K562 (cell line): ENCODE data around the gene FBXO46. TPM values are rescaled to one million over a fixed set of nuclear protein-coding genes. Genes with fewer than 3 reads are reported as not detected.

Experiments
- ATAC-seq: fragments of 200-7000 bp; cut with Tn5 transposase; 3 replicates; pipeline ENCODE4 v1.9.1; 2020; ENCODE audit warnings: moderate library complexity
- BruUV-seq: library from RNA; stranded (reverse); fragments of 400-500 nt; replicated peaks from 2 replicates; lab custom pipeline; 2021; lab: Mats Ljungman, UMichigan
- CTCF ChIA-PET: fragments of 300-600 bp; formaldehyde crosslinking; extraction: SDS; loops from one replicate; lab custom pipeline; 2021; ENCODE audit warnings: low intra/inter-chr PET ratio; lab: Yijun Ruan, JAX
- POLR2A ChIA-PET: fragments of 300-600, 350-650 bp; sonication (Branson Sonifier 250); formaldehyde crosslinking; extraction: SDS; loops from one replicate; lab custom pipeline; 2021; ENCODE audit warnings: antibody characterized with exemption, inconsistent platforms; lab: Yijun Ruan, JAX
- DNase-seq, 4 experiments: peaks; one replicate each; pipeline versions ENCODE4 v3.0.0 to v3.0.0-alpha.2; 2011 to 2018; ENCODE audit warnings: low spot score in 3 of 4, mixed read lengths in 3 of 4; ENCODE audit errors: extremely low read depth in 1 of 4
- FAIRE-seq: peaks from 2 replicates; lab custom pipeline; 2011; peaks lifted over from hg19 to GRCh38; lab: Jason Lieb, UNC
- H2AFZ ChIP-seq: 2 replicates; pipeline ENCODE4 v1.6.0; 2011; ENCODE audit warnings: low read depth, low read length, control low read depth, inconsistent platforms
- H3K27ac ChIP-seq: fragments of 200-600 bp; 3 replicates; pipeline ENCODE4 v1.8.0; 2011; ENCODE audit warnings: low read depth, mild to moderate bottlenecking, control low read depth, inconsistent platforms, low read length, moderate library complexity, mixed read lengths; ENCODE audit errors: extremely low read depth
- H3K27me3 ChIP-seq, 2 experiments: fragments of 300-600 bp in 1 of 2; 2 replicates in 1 of 2; 3 replicates in 1 of 2; pipeline versions ENCODE4 v1.6.0 to v1.8.0; 2011; ENCODE audit warnings: inconsistent platforms in 2 of 2, low read length in 2 of 2, mild to moderate bottlenecking in 1 of 2, mixed read lengths in 1 of 2, moderate library complexity in 1 of 2; ENCODE audit not compliant: control insufficient read depth in 2 of 2, insufficient read depth in 2 of 2
- H3K36me3 ChIP-seq: fragments of 300-600 bp; 3 replicates; pipeline ENCODE4 v1.8.0; 2011; ENCODE audit warnings: mild to moderate bottlenecking, low read length, inconsistent platforms; ENCODE audit not compliant: control insufficient read depth, insufficient read depth
- H3K4me1 ChIP-seq, 2 experiments: fragments of 200-600 bp in 1 of 2; replicated peaks in 1 of 2; 2 replicates in 1 of 2; 3 replicates in 1 of 2; pipeline versions ENCODE4 v1.5.1 to v1.8.0; 2011; ENCODE audit warnings: inconsistent platforms in 2 of 2, low read length in 2 of 2, mild to moderate bottlenecking in 1 of 2, mixed read lengths in 1 of 2, moderate library complexity in 1 of 2; ENCODE audit not compliant: control insufficient read depth in 2 of 2, insufficient read depth in 2 of 2
- H3K4me2 ChIP-seq: 2 replicates; pipeline ENCODE4 v1.6.1; 2011; ENCODE audit warnings: low read length, control low read depth, inconsistent platforms, mixed read lengths; ENCODE audit not compliant: insufficient read depth
- H3K4me3 ChIP-seq: fragments of 200-600 bp; sonication (generic), shearing (Covaris generic); 2 replicates; pipeline ENCODE4 v1.5.1; 2016; ENCODE audit warnings: control low read depth, inconsistent platforms
- H3K79me2 ChIP-seq: fragments of 200-600 bp; 3 replicates; pipeline ENCODE4 v1.8.0; 2011; ENCODE audit warnings: low read length, inconsistent platforms; ENCODE audit not compliant: control insufficient read depth, insufficient read depth
- H3K9ac ChIP-seq, 2 experiments: 2 replicates each; pipeline versions ENCODE4 v1.6.0 to v1.6.1; 2011; ENCODE audit warnings: low read depth in 2 of 2, low read length in 2 of 2, control low read depth in 1 of 2, inconsistent platforms in 1 of 2, mild to moderate bottlenecking in 1 of 2, mixed read lengths in 1 of 2; ENCODE audit not compliant: insufficient read depth in 1 of 2
- H3K9me1 ChIP-seq: one replicate; pipeline ENCODE4 v1.6.0; 2011; ENCODE audit warnings: inconsistent platforms, mild to moderate bottlenecking, low read length, moderate library complexity; ENCODE audit not compliant: control insufficient read depth, insufficient read depth
- H3K9me3 ChIP-seq: replicated peaks from 2 replicates; pipeline ENCODE4 v1.5.1; 2011; ENCODE audit warnings: low read depth, low read length, inconsistent platforms; ENCODE audit not compliant: control insufficient read depth, insufficient read depth
- H4K20me1 ChIP-seq: replicated peaks from 2 replicates; pipeline ENCODE4 v1.6.1; 2011; ENCODE audit warnings: low read length, inconsistent platforms, mixed read lengths; ENCODE audit not compliant: control insufficient read depth, insufficient read depth
- ARID1B ChIP-seq: fragments of 450-650 bp; IDR thresholded peaks from 2 replicates; pipeline ENCODE4 v1.6.1; 2016; ENCODE audit warnings: antibody characterized with exemption, mild to moderate bottlenecking, inconsistent platforms
- BCOR ChIP-seq: fragments of 450-650 bp; IDR thresholded peaks from 2 replicates; pipeline ENCODE4 v1.6.1; 2016
- POLR2G ChIP-seq: fragments of 200-400 bp; formaldehyde crosslinking; IDR thresholded peaks from 2 replicates; pipeline ENCODE4 v1.6.1; 2017; ENCODE audit warnings: low read depth, mild to moderate bottlenecking, antibody characterized with exemption, low read length, moderate library complexity
- PYGO2 ChIP-seq: fragments of 450-650 bp; IDR thresholded peaks from 2 replicates; pipeline ENCODE4 v1.6.1; 2016; ENCODE audit warnings: mild to moderate bottlenecking, missing genetic modification characterization, moderate library complexity, missing compliant biosample characterization
- RBM22 ChIP-seq: fragments of 200-400 bp; formaldehyde crosslinking; IDR thresholded peaks from 2 replicates; pipeline ENCODE4 v1.6.1; 2018; ENCODE audit warnings: low read length, low read depth; ENCODE audit not compliant: poor library complexity, severe bottlenecking
- RBM25 ChIP-seq: fragments of 200-400 bp; formaldehyde crosslinking; IDR thresholded peaks from 2 replicates; pipeline ENCODE4 v1.6.1; 2018; ENCODE audit warnings: low read length, low read depth, moderate library complexity; ENCODE audit not compliant: severe bottlenecking
- TCFL5 ChIP-seq: fragments of 250-450 bp; sonication (Bioruptor Pico); conservative IDR thresholded peaks from 2 replicates; pipeline ENCODE4 v1.6.1; 2021; ENCODE audit warnings: mild to moderate bottlenecking, moderate library complexity, matching md5 sums
- ZFP30 ChIP-seq: fragments of 250-450 bp; sonication (Bioruptor Pico); IDR thresholded peaks from 2 replicates; pipeline ENCODE4 v1.8.0; 2022; ENCODE audit warnings: moderate library complexity, mild to moderate bottlenecking, inconsistent platforms, borderline replicate concordance
- ZNF24 ChIP-seq: fragments of 450-650 bp; IDR thresholded peaks from 2 replicates; pipeline ENCODE4 v1.6.1; 2016
- ZNF507 ChIP-seq: conservative IDR thresholded peaks from 2 replicates; pipeline ENCODE4 v1.6.1; 2017; ENCODE audit warnings: missing genetic modification characterization, missing compliant biosample characterization
- WGBS: fragments of 100-300 bp; shearing (Covaris generic); methylation state at CpG from one replicate; pipeline ENCODE4 v1.1.6; 2016; ENCODE audit warnings: low coverage, mixed read lengths; ENCODE audit not compliant: insufficient coverage; ENCODE audit errors: missing lambda C conversion rate; 5-methylcytosine and 5-hydroxymethylcytosine counted together
- in situ Hi-C: fragments of 300-500 bp; cut with MboI; formaldehyde crosslinking; loops from 4 replicates; pipeline ENCODE4 v1.15.0; 2018; ENCODE audit warnings: inconsistent platforms, mixed read lengths
- intact Hi-C: fragments of 100-400 bp; cut with micrococcal nuclease; formaldehyde crosslinking; loops from 2 replicates; pipeline ENCODE4 v1.14.2; 2022
- polyA plus RNA-seq, 8 experiments: library from polyadenylated mRNA; depleted of rRNA in 4 of 8; stranded (reverse) in 5 of 8; unstranded in 3 of 8; fragments of >200 nt; fragmentation: Nextera tagmentation in 2 of 8; fragmentation: Illumina TruSeq in 1 of 8; extraction: Ambion mirVana in 2 of 8; extraction: Trizol in 1 of 8; gene quantifications; 2 replicates each; pipeline versions ENCODE4 v1.2.1 to v1.2.3, GENCODE V29; 2011 to 2014; ENCODE audit warnings: inconsistent platforms in 1 of 8, missing spikeins in 1 of 8
- total RNA-seq, 7 experiments: library from RNA; depleted of rRNA in 6 of 7; stranded (reverse); fragments of >200 nt in 6 of 7; fragmentation: Illumina TruSeq in 2 of 7; extraction: Trizol in 2 of 7; gene quantifications; 2 replicates each; pipeline versions ENCODE4 v1.2.1 to v1.2.3, GENCODE V29; 2011 to 2021; ENCODE audit warnings: low replicate concordance in 1 of 7
- TF ChIP-seq, protein P1 (sequence below): fragments of 250-450 bp; sonication (Bioruptor Pico); IDR thresholded peaks from 2 replicates; pipeline ENCODE4 v1.4.0; 2020; ENCODE audit warnings: mild to moderate bottlenecking
- TF ChIP-seq, protein P2 (sequence below), 2 experiments: IDR thresholded peaks; 2 replicates each; pipeline ENCODE4 v1.6.1; 2012; ENCODE audit warnings: improper control_type of control experiment in 2 of 2, low read depth in 2 of 2, low read length in 2 of 2, borderline replicate concordance in 1 of 2

The FBXO46 gene
- total and polyA plus RNA-seq, 9 of the 15 experiments (the other 6 are each of a cell fraction or from before 2014, with no cell fraction given): 1.5 to 36.1 (median 7.3) TPM

DNA sequence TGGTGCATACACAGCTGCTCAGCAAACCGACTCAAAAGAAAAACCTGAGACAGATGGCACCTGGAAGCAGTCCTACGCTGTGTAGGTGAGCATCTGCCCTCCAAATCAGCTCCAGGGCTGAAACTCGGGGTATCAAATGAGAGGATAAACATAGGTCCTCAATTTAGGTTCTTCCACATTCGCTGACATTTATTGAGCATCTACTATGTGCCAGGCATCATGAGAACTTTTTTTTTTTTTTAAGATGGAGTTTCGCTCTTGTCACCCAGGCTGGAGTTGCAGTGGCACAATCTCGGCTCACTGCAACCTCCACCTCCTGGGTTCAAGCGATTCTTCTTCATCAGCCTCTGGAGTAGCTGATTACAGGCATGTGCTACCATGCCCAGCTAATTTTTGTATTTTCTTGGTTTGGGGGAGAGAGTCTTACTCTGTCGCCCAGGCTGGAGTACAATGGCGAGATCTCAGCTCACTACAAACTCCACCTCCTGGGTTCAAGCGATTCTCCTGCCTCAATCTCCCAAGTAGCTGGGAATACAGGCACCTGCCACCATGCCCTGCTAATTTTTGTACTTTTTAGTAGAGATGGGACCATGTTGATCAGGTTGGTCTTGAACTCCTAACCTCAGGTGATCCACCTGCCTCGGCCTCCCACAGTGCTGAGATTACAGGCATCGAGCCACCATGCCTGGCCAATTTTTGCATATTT is 24.8 kb downstream of the FBXO46 start:
- TF ChIP-seq POLR2G (0 out of 2 replicates have a peak, but pooled peaks have one; percentile 8), PYGO2 (tag) (no peak), BCOR (0 out of 2 replicates have a peak, but pooled peaks have one; percentile 32), RBM25 (peak; percentile 29), ZFP30 (CRISPR knock-in tag) (no peak), TCFL5 (CRISPR knock-in tag) (no peak), ZNF507 (tag) (no peak), ZNF24 (no peak), RBM22 (no peak), ARID1B (no peak)
- TF ChIP-seq, protein P1, sequence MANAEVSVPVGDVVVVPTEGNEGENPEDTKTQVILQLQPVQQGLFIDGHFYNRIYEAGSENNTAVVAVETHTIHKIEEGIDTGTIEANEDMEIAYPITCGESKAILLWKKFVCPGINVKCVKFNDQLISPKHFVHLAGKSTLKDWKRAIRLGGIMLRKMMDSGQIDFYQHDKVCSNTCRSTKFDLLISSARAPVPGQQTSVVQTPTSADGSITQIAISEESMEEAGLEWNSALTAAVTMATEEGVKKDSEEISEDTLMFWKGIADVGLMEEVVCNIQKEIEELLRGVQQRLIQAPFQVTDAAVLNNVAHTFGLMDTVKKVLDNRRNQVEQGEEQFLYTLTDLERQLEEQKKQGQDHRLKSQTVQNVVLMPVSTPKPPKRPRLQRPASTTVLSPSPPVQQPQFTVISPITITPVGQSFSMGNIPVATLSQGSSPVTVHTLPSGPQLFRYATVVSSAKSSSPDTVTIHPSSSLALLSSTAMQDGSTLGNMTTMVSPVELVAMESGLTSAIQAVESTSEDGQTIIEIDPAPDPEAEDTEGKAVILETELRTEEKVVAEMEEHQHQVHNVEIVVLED (CRISPR knock-in tag): no peak
- TF ChIP-seq, protein P2, sequence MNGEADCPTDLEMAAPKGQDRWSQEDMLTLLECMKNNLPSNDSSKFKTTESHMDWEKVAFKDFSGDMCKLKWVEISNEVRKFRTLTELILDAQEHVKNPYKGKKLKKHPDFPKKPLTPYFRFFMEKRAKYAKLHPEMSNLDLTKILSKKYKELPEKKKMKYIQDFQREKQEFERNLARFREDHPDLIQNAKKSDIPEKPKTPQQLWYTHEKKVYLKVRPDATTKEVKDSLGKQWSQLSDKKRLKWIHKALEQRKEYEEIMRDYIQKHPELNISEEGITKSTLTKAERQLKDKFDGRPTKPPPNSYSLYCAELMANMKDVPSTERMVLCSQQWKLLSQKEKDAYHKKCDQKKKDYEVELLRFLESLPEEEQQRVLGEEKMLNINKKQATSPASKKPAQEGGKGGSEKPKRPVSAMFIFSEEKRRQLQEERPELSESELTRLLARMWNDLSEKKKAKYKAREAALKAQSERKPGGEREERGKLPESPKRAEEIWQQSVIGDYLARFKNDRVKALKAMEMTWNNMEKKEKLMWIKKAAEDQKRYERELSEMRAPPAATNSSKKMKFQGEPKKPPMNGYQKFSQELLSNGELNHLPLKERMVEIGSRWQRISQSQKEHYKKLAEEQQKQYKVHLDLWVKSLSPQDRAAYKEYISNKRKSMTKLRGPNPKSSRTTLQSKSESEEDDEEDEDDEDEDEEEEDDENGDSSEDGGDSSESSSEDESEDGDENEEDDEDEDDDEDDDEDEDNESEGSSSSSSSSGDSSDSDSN (IDR thresholded peaks at IDR 0.05; ENCODE audit: borderline replicate concordance in 1 of 2, low read depth in 2 of 2, low read length in 2 of 2): no peak
- ChIA-PET CTCF (no interaction called here), POLR2A (interaction anchor here (0.6 to 6.0 kb wide), 4 partner anchors 9 to 336 kb away, joined by 3 to 46 read pairs (median 10); partner anchors contain the start of genes QPCTL and SNRPD2)
- no peak overlapping the region for H3K9ac ChIP-seq
- no TSS peak for BruUV-seq
- no peak overlapping the region for H3K4me3 ChIP-seq
- no peak for ATAC-seq
- H3K27me3 ChIP-seq: no peaks in the 10 kb centered on the region
- WGBS: 70% methylated on average over 12 of the region's 12 CpGs
- H3K27ac ChIP-seq: no peak overlapping the region
- H3K9me3 ChIP-seq: no peaks in the 10 kb centered on the region
- no peak overlapping the region for H2AFZ ChIP-seq
- FAIRE-seq: no peak
- no peak overlapping the region for H3K4me2 ChIP-seq
- H3K36me3 ChIP-seq: peaks cover 38% of the 10 kb centered on the region; the same call in 1 of the 3 replicates
- no peak for DNase-seq
- no peaks in the 10 kb centered on the region; a peak in 2 of 5 replicates for H3K4me1 ChIP-seq
- no peaks in the 10 kb centered on the region for H4K20me1 ChIP-seq
- in situ Hi-C loops: no loop called here
- intact Hi-C loops: no loop called here
- no peaks in the 10 kb centered on the region for H3K9me1 ChIP-seq
- H3K79me2 ChIP-seq: no peaks in the 10 kb centered on the region; the same call in 2 of the 3 replicates
